ENCODE data around the gene ZNF57. TPM values are rescaled to one million over a fixed set of nuclear protein-coding genes. Genes with fewer than 3 reads are reported as not detected.

ZNF57 gene
- total and polyA plus RNA-seq, 2 of the 13 experiments (the other 11 are each of a cell fraction or from before 2014, with no cell fraction given) = 6.6 to 17.5 TPM

- TF ChIP-seq ZNF615 (CRISPR knock-in tag; IDR thresholded peaks at IDR 0.05; ENCODE audit: borderline replicate concordance) = no peak
- TF ChIP-seq TFDP1 (CRISPR knock-in tag; IDR thresholded peaks at IDR 0.05; ENCODE audit: borderline replicate concordance) = peak; percentile 51; the same call in 1 of the 2 replicates
- TF ChIP-seq CBX2 (IDR thresholded peaks at IDR 0.05; ENCODE audit: low read depth, low read length) = no peak
- TF ChIP-seq CBX2 (CRISPR knock-in tag; IDR thresholded peaks at IDR 0.05; ENCODE audit: low read depth) = no peak
- TF ChIP-seq BHLHE40 (IDR thresholded peaks at IDR 0.05; ENCODE audit: low read length) = no peak
- TF ChIP-seq REPIN1 (CRISPR knock-in tag; IDR thresholded peaks at IDR 0.05; ENCODE audit: borderline replicate concordance, low read depth) = peak; percentile 85
- TF ChIP-seq ZMAT3 (CRISPR knock-in tag; conservative IDR thresholded peaks at IDR 0.05) = peak; percentile 80; the same call in 1 of the 2 replicates
- no peak for TF ChIP-seq MED8 (CRISPR knock-in tag; IDR thresholded peaks at IDR 0.05; ENCODE audit: insufficient replicate concordance)
- TF ChIP-seq ZNF704 (CRISPR knock-in tag; IDR thresholded peaks at IDR 0.05; ENCODE audit: borderline replicate concordance) = no peak; the same call in none of the 2 replicates
- TF ChIP-seq ZNF34 (CRISPR knock-in tag; IDR thresholded peaks at IDR 0.05; ENCODE audit: borderline replicate concordance) = no peak
- TF ChIP-seq POLR2A (IDR thresholded peaks at IDR 0.05; ENCODE audit: insufficient read depth in 1 of 2, low read depth in 2 of 2, low read length in 2 of 2) = peak; percentile 64 to 89; a peak in 3 of 4 replicates
- peak; percentile 65; the same call in 1 of the 2 replicates for TF ChIP-seq ZSCAN21 (CRISPR knock-in tag; IDR thresholded peaks at IDR 0.05; ENCODE audit: borderline replicate concordance)
- TF ChIP-seq HES4 (CRISPR knock-in tag; IDR thresholded peaks at IDR 0.05; ENCODE audit: borderline replicate concordance) = 0 out of 2 replicates have a peak, but pooled peaks have one; percentile 39
- no peak for TF ChIP-seq ETV6 (CRISPR knock-in tag; conservative IDR thresholded peaks at IDR 0.05)
- peak; percentile 77; the same call in 1 of the 2 replicates for TF ChIP-seq ZNF350 (CRISPR knock-in tag; IDR thresholded peaks at IDR 0.05; ENCODE audit: borderline replicate concordance, low read depth)
- TF ChIP-seq ZBTB38 (CRISPR knock-in tag; IDR thresholded peaks at IDR 0.05) = peak; percentile 30
- TF ChIP-seq, protein P1, sequence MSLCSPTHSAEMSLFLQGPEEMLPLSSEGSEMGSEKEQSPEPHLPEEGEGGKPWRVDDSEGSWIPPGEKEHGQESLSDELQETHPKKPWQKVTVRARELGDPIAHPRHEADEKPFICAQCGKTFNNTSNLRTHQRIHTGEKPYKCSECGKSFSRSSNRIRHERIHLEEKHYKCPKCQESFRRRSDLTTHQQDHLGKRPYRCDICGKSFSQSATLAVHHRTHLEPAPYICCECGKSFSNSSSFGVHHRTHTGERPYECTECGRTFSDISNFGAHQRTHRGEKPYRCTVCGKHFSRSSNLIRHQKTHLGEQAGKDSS (CRISPR knock-in tag; IDR thresholded peaks at IDR 0.05; ENCODE audit: borderline replicate concordance, low read depth) = peak; percentile 79; the same call in 1 of the 2 replicates
- TF ChIP-seq, protein P2, sequence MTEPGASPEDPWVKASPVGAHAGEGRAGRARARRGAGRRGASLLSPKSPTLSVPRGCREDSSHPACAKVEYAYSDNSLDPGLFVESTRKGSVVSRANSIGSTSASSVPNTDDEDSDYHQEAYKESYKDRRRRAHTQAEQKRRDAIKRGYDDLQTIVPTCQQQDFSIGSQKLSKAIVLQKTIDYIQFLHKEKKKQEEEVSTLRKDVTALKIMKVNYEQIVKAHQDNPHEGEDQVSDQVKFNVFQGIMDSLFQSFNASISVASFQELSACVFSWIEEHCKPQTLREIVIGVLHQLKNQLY (CRISPR knock-in tag; IDR thresholded peaks at IDR 0.05) = no peak
- no peak for TF ChIP-seq YY1 (IDR thresholded peaks at IDR 0.05; ENCODE audit: insufficient read depth, insufficient replicate concordance, low read depth, low read length)
- TF ChIP-seq ZFP91 (CRISPR knock-in tag; IDR thresholded peaks at IDR 0.05; ENCODE audit: borderline replicate concordance) = peak; percentile 86; the same call in 1 of the 2 replicates
- no peak for TF ChIP-seq SMARCE1 (IDR thresholded peaks at IDR 0.05; ENCODE audit: borderline replicate concordance)
- no peak; the same call in 1 of the 2 replicates for TF ChIP-seq ZNF383 (CRISPR knock-in tag; IDR thresholded peaks at IDR 0.05; ENCODE audit: borderline replicate concordance)
- no peak for TF ChIP-seq RARG (CRISPR knock-in tag; IDR thresholded peaks at IDR 0.05; ENCODE audit: low read depth)
Observed at GRCh38 chr19:2944775-2945574, 44.2 kb downstream of the ZNF57 start, which contains the start of gene ZNF77 (continued).
